Uterus (tissue), 4 donors: ENCODE measurements around the gene CREBZF. TPM values are rescaled to one million over a fixed set of nuclear protein-coding genes. Genes with fewer than 3 reads are reported as not detected.

Experiments
- DNase-seq, 2 donors: peaks; one replicate each; pipeline ENCODE4 v3.0.0-alpha.2; 2019 to 2020
- H3K27ac ChIP-seq, 2 donors: fragments of 200-600 bp; sonication (generic); 1 replicate in 1 of 2; 2 replicates in 1 of 2; pipeline ENCODE4 v1.5.1; 2016 to 2018
- H3K27me3 ChIP-seq, 2 donors: fragments of 200-600 bp; sonication (generic); one replicate each; pipeline ENCODE4 v1.5.1; 2018 to 2019; ENCODE audit warnings: control low read depth in 1 of 2
- H3K36me3 ChIP-seq, 2 donors: fragments of 200-600 bp; sonication (generic); one replicate each; pipeline ENCODE4 v1.5.1; 2019; ENCODE audit warnings: control low read depth in 1 of 2
- H3K4me1 ChIP-seq, 2 donors: fragments of 200-600 bp; sonication (generic); one replicate each; pipeline ENCODE4 v1.5.1; 2018 to 2019; ENCODE audit warnings: control low read depth in 1 of 2
- H3K4me3 ChIP-seq, 2 donors: fragments of 200-600 bp; sonication (generic); 1 replicate in 1 of 2; 2 replicates in 1 of 2; pipeline ENCODE4 v1.5.1; 2018 to 2019; ENCODE audit warnings: mild to moderate bottlenecking in 1 of 2
- H3K9me3 ChIP-seq, 2 donors: fragments of 200-600 bp; sonication (generic); one replicate each; pipeline ENCODE4 v1.5.1; 2019; ENCODE audit warnings: control low read depth in 1 of 2
- POLR2A ChIP-seq, 2 donors: fragments of 450-650 bp; IDR thresholded peaks; one replicate each; pipeline ENCODE4 v1.6.1; 2016; ENCODE audit warnings: antibody characterized with exemption in 2 of 2, mild to moderate bottlenecking in 1 of 2, moderate library complexity in 1 of 2
- intact Hi-C: fragments of 100-400 bp; cut with DNase I; formaldehyde crosslinking; loops from one replicate; pipeline ENCODE4 v1.15.1; 2023; ENCODE audit warnings: low total_unique reads
- total RNA-seq, 4 donors: library from RNA; depleted of rRNA in 3 of 4; stranded (reverse); fragments of >200 nt in 3 of 4; gene quantifications; one replicate each; pipeline versions ENCODE4 v1.1.0 to v1.2.4, GENCODE V29; 2014 to 2023
- TF ChIP-seq, protein P1 (sequence below), 4 experiments: fragments of 200-600 bp in 2 of 4; fragments of 450-650 bp in 2 of 4; sonication (generic) in 2 of 4; IDR thresholded peaks; one replicate each; pipeline ENCODE4 v1.5.1; 2016 to 2019; ENCODE audit warnings: antibody characterized with exemption in 4 of 4, mild to moderate bottlenecking in 2 of 4, moderate library complexity in 1 of 4
- donor health status: DM: yes; HTN: yes; CAD: no.

Gene CREBZF
- total RNA-seq, 4 donors from 2014 or later: 77.7 to 133 (median 99.9) TPM

DNA sequence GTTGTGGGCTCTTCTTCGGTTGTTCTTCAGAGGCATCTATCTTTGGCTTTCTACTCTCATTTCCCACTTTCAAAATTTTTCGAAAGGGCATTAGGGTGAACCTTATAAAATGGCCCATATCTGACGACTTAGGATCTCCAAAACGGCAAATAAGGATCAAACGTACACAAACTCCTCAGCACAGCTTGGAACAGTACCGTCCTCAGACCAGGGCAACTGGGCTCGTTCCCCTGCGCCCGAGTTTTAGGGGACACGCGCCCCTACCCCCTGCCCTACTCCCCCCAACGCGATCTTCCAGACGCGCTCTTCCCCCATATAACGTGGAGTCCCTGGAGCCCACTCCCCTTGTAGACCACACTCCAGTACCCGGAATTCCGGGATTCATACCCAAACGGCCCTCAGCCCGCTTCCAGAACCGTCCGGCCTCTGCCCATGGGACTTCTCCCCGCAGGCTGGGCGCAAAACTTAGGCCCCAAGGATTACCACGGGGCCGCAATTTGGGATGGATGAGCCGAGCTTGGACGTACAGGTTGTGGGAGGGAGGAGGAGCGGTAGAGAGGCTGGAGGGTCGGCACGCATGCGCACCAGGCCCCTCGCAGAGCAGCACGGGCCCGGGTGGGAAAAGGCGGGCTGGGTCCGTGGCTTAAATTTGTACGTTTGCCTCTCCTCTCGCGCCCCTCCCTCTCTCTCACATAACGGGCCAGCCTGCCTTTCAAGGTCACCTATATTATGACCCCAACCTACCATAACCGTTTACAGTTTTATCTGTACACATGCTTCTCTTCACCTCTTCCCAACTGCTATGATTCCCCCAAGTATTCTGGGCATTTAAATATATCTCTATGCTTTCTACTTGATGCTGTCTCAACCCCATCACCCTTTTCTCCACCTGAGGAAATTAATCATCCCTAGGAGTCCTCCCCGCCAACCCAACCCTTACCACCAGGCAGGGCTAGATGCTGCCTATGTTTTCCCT is 17.7 kb upstream of the CREBZF start:
- H3K4me1 ChIP-seq: peaks cover 6% of the 10 kb centered on the region in 2 donors
- DNase-seq: peak; percentile 73 to 76
- H3K4me3 ChIP-seq: peak overlapping the region; percentile 47 to 55
- H3K36me3 ChIP-seq: no peaks in the 10 kb centered on the region
- H3K9me3 ChIP-seq: no peaks in the 10 kb centered on the region
- intact Hi-C loops: no loop called here
- TF ChIP-seq, protein P1, sequence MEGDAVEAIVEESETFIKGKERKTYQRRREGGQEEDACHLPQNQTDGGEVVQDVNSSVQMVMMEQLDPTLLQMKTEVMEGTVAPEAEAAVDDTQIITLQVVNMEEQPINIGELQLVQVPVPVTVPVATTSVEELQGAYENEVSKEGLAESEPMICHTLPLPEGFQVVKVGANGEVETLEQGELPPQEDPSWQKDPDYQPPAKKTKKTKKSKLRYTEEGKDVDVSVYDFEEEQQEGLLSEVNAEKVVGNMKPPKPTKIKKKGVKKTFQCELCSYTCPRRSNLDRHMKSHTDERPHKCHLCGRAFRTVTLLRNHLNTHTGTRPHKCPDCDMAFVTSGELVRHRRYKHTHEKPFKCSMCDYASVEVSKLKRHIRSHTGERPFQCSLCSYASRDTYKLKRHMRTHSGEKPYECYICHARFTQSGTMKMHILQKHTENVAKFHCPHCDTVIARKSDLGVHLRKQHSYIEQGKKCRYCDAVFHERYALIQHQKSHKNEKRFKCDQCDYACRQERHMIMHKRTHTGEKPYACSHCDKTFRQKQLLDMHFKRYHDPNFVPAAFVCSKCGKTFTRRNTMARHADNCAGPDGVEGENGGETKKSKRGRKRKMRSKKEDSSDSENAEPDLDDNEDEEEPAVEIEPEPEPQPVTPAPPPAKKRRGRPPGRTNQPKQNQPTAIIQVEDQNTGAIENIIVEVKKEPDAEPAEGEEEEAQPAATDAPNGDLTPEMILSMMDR (IDR thresholded peaks at IDR 0.05): no peak
- TF ChIP-seq POLR2A (IDR thresholded peaks at IDR 0.05): peak in 1 of 2 donors; percentile 31
- H3K27me3 ChIP-seq: no peaks in the 10 kb centered on the region
- peak overlapping the region; percentile 74 to 76 for H3K27ac ChIP-seq

DNA sequence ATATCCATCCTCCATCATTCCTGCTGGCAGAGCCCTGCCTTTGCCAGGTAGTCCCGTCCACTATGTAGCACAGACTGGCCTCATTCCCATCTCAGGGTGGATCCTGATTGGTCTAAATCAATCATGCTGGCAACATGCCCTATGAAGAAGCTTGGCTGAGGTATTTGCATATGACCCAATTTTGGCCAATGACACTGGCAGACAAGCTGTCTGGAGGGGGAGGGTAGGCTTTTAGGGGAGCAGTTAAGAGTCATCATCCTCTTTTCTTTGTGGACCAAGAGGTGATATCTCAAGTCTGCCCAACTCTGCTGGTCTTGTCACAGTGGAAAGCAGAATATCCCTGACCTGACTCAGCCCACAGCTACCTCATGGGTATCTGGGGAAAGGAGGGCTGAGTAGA is 16.0 kb upstream of the CREBZF start:
- Histone ChIP-seq H3K4me1 (peaks cover 6% of the 10 kb centered on the region in 2 donors), H3K27ac (no peak overlapping the region), H3K36me3 (no peaks in the 10 kb centered on the region), H3K4me3 (no peak overlapping the region), H3K9me3 (no peaks in the 10 kb centered on the region), H3K27me3 (no peaks in the 10 kb centered on the region)
- no peak for DNase-seq
- intact Hi-C loops: no loop called here
- TF ChIP-seq, protein P1 (IDR thresholded peaks at IDR 0.05): no peak
- TF ChIP-seq POLR2A (IDR thresholded peaks at IDR 0.05): no peak

DNA sequence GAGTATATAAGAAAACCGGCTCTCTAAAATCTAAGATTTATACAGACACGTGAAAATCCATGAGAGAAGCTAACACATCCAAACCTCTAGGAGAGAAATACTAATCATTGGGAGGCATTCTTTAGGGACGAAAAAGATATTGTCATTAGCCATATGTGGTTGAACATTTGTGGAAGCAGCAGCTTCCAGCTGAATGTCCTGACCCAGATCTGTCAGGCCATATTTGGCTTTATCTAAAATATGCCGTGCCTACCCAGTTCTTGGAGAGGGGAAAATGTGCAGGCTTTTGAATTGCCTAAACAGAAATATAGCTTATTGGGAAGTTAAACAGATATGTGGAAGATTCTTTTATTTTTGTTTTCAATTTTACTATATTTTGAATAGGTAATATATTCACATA is 14.6 kb upstream of the CREBZF start:
- intact Hi-C loops: no loop called here
- peaks cover 0 to 6% of the 10 kb centered on the region in 2 donors for H3K4me1 ChIP-seq
- no peak overlapping the region for H3K27ac ChIP-seq
- no peak for DNase-seq
- no peaks in the 10 kb centered on the region for H3K27me3 ChIP-seq
- H3K9me3 ChIP-seq: no peaks in the 10 kb centered on the region
- H3K36me3 ChIP-seq: no peaks in the 10 kb centered on the region
- no peak for TF ChIP-seq POLR2A (IDR thresholded peaks at IDR 0.05)
- TF ChIP-seq, protein P1 (IDR thresholded peaks at IDR 0.05): no peak
- H3K4me3 ChIP-seq: no peak overlapping the region

DNA sequence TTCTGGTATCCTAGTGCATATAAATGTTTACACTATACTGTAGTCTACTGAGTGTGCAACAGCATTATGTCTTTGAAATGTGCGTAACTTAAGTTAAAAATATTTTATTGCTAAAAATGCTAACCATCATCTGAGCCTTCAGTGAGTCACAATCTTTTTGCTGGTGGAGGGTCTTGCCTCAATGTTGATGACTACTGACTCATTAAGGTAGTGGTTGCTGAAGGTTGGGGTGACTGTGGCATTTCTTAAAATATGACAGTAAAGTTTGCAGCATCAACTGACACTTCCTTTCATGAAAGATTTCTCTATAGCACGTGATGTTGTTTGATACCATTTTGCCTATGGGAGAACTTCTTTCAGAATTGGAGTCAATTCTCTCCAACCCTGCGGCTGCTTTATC is 8.5 kb upstream of the CREBZF start:
- TF ChIP-seq, protein P1 (IDR thresholded peaks at IDR 0.05): no peak
- no peak for TF ChIP-seq POLR2A (IDR thresholded peaks at IDR 0.05)
- Histone ChIP-seq H3K4me1 (no peaks in the 10 kb centered on the region), H3K27me3 (no peaks in the 10 kb centered on the region), H3K36me3 (no peaks in the 10 kb centered on the region), H3K4me3 (no peak overlapping the region), H3K9me3 (no peaks in the 10 kb centered on the region), H3K27ac (no peak overlapping the region)
- intact Hi-C loops: no loop called here
- DNase-seq: no peak
